Measurements from ENCODE around the gene TP73.
A peak's percentile ranks its signal among the peaks of the same experiment; 100 is the strongest.
"Not testable (repeated sequence)": the region's sequence is repeated elsewhere in the genome, so short reads cannot be mapped to it uniquely, and the experiment has no call there.

The TP73 gene

DNA sequence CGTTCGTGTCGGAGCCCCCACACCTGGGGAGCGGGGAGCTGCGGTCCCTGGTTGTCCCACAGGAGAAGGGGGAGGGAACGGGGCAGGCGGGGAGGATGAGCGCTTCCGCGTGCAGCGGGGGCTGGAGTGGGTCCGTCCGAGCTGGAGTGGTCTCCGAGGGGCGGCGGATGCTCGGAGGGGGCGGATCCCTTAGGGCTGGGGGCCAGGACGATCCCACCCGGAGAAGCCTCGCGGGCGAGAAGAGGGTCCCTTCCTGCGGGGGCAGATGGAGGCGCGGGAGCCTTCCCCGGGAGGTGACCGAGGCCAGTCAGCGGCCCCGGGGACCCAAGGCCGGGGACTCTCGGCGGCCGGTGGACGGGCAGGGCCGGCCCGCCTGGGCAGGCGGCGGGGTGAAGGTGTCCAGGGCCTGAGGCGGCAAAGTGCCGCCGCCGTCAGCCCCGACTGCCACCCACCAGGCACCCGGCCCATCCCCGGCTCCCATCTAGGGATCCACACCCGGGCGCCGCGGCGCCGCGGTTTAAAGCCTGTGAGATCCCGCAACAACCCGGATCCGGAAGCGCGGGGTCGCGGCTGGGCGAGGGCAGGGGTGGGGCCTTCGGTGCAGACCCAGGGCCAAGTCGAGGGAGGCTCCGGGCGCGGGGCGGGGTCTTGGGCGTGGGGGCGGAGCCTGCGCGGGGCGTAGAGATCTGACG lies 94.7 kb downstream of the TP73 start:
- peak; percentile 84 for DNase-seq

GRCh38 chr1:3747522-3747848 lies 95.2 kb downstream of the TP73 start:
- DNase-seq: no peak

DNA sequence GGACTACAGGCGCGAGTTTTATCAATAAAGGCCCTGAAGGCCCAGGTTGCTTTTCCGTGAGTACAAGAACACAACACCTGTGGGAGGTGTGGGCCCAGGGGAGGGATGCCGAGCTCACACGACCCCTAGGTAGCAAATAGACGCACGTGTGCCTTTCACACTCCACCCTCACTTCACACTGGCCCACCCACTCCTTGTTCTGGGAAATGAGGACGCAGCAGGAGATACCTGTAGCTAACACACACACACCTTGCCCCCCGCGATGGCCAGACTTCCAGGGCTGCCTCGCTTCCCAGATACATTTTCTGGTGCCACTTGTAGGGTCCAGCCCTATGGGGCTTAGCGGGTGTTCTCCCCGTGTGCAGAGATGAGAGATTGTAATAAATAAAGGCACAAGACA lies 95.6 kb downstream of the TP73 start:
- no peak for DNase-seq

DNA sequence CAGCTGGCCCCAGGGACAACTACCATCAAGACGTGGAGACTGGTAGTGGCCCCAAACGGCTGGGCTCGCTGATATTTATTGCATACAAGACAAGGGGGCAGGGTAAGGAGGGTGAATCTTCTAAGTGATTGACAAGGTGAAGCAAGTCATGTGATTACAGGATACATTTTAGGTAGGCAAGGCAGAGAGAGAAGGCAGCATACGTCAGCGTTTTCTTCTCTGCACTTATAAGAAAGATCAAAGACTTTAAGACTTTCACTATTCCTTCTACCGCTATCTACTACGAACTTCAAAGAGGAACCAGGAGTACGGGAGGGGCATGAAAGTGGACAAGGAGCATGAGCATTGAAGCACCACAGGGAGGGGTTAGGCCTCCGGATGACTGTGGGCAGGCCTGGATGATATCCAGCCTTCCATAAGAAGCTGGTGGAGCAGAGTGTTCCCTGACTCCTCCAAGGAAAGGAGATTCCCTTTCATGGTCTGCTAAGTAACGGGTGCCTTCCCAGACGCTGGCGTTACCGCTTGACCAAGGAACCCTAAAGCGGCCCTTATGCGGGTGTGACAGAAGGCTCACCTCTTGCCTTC lies 96.1 kb downstream of the TP73 start:
- not testable (repeated sequence) for DNase-seq

DNA sequence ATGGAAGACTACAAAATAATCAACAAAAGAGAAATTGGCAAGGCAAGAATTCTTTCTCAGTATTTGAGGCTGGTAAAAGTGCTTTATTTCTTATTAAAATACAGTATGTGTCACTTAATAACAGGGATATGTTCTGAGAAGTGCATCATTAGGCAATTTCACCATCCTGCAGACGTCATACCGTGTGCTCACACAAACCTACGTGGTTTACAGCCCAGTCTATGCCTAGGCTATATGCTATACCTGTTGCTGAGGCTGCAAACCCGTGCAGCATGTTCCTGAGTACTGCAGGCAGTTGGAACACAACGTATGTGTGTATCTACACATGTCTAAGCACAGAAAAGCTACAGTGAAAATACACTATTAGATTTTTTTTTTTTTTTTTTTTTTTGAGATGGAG lies 97.2 kb downstream of the TP73 start:
- DNase-seq: no peak

DNA sequence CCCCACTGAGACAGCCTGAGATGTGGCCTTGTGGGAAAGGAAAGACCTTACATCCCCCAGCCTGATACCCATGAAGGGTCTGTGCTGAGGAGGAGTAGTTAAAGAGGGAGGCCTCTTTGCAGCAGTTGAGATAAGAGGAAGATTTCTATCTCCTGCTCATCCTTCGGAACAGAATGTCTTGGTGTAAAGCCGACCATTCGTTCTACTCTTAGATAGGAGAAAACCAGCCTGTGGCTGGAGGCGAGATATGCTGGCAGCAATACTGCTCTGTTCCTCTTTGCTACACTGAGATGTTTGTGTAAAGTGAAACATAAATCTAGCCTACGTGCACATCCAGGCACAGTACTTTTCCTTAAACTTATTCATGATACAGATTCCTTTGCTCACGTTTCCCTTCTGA lies 98.4 kb downstream of the TP73 start:
- DNase-seq: no peak

DNA sequence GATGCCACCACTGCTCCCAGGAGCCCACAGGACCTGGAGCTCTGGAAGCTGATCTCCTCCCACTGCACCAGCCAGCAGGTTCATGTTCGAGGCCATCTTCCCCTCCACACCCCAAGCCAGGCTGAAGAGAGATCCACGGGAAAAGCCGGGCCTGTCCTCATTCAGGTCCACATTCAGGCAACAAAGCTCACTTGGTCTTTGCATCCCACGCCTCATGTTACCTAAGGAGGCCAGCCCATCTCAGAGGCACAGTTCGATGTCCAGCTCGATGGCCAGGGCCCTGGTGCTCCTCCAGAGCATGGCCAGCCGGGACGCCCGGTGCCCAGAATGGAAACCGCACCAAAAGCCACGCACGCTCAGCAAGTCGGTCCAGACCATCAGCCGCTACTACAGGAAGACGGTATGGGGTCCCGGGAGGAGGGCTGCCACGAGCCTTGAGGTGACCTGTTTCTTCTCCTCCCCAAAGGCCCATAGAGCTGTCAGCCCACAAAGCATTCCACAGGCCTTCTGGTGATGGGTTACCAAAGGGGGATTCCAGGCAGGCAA lies 100.2 kb downstream of the TP73 start, which contains the start of gene CCDC27:
Gene CCDC27, plus strand, starts transcription at position 51 of the 546 bp plus-strand sequence. Its CDS starts 32 bp downstream, at position 83.
- no peak for DNase-seq

DNA sequence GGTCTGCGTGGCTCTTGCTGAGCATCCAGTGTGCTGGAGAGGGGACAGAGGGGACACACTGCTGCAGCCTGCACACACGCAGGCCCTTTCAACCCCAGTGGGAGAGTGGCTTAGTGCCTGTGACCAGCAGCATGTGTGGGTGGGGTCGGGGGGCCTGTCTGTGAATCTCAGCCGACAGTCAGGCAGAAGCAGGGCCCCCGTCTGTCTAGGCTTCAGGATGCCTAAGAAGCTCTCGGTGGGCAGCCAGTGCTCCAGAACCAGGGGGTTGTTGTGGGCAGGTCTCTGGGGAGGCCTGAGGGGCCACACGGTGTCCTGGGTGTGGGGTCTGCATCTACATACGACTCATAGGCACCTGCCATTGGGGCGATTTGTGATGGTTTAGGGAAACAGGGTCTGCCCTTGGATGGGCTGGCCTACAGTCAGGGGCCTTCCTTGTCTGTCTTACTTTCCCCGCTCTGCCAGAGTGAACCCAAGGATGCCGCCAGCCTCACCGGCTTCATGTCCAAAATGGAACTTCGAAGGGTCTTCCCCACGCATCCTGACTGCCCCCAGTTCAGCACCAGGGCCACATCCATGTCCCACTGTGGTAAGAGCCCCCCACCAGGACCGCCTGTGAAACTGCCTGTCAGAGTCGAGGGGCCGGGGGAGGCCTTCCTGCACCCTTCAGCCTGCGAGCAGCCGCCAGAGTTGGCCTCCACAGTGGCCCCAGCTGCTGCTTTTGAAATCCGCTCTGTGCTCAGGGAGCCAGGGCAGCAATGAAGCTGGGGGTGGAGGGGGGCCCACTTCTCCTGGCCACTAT lies 101.5 kb downstream of the TP73 start:
- no peak for DNase-seq

- DNase-seq: no peak
These were observed 104.1 kb downstream of the TP73 start for GRCh38 chr1:3756394-3756793.

DNA sequence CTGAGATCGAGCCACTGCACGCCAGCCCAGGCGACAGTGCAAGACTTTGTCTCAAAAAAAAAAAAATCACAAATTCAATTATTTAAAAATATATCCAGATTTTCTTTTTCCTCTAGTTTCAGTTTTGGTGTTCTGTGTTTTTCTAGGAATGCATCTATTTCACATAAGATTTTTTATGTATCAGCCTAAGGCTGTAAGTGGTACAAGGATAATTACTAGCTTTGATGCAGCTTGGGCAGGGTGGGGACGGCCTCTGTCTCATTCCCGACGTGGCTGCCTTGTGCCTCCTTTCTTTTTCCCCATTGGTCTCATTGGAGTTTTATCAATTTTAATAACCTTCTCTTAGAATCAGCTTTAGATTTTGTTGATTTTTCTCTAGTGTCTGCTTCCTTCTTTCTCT lies 106.8 kb downstream of the TP73 start:
- DNase-seq: no peak

- DNase-seq: no peak
These were observed 107.5 kb downstream of the TP73 start for GRCh38 chr1:3759796-3760195.

GRCh38 chr1:3761296-3762010 lies 109.1 kb downstream of the TP73 start:
- DNase-seq: no peak

DNA sequence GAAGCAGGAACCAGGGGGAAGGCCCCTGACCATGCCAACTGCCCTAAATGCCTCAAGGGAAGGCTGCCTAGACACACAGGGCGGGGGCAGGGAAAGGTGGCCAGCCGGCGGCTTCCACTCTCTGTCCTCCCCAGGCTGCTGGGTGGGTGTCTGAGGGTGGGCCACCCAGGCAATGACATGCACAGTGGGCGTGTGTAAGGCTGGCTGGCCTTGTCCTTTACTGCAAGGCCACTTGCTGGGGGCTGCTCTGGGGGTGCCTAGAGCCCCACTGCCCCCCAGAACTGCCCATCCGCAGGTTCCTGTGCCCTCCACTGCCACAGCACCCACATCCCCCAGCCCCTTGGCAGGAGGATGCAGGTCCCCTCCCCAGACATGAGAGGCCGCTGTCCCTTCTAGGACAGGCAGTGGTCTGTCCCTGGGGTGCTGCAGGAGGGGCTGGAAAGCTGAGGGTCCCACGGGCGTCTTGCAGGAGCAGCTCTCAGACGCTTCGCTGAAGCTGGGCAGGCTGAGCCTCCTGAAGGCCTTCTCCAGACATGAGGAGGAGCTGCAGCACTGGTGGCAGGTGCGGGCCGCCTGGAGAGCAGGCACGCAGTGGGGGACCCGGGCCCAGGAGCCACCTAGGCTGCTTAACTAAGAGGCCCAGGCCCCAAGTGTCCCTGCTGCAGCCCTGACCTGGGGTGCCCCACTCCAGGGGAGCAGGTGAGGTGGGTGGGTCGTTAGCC lies 110.0 kb downstream of the TP73 start:
- no peak for DNase-seq

- DNase-seq: no peak
These were observed 110.5 kb downstream of the TP73 start for GRCh38 chr1:3762873-3763228.

GRCh38 chr1:3763351-3764125 lies 111.2 kb downstream of the TP73 start:
- DNase-seq: no peak

- no peak for DNase-seq
These were observed 115.1 kb downstream of the TP73 start for GRCh38 chr1:3767328-3767925.

DNA sequence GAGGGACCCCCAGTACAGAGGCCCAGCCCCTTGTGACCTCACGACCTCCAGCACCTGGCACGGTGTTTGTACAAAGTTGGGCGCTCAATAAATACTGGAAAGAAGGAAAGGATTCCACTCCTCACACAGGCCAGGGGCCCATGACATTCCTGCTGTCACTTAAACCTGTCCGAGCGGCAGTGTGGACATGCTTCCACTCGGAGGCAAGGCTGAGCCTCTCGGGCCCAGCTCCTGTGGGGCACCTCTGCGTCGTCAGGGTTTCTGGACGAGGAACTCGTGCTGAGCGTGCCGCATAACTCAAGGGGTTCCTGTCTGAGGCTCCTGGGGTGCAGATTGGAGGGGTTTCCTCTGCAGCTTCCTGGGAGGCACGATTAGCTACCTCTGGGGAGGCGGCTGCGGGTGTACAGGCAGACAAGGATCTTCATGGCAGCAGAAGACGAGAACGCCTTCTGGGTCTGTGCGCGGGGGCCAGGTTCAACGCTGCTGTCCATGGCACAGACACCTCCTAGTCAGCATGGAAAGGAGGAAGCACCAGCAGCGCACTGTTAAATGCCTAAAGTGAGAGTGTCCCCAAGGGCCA lies 116.6 kb downstream of the TP73 start:
- DNase-seq: no peak

- no peak for DNase-seq
These were observed 117.9 kb downstream of the TP73 start for GRCh38 chr1:3770047-3770765.

GRCh38 chr1:3771108-3772026 lies 119.1 kb downstream of the TP73 start:
- no peak for DNase-seq

All from stimulated activated naive CD4-positive, alpha-beta T cell treated with Interleukin-2 at 50 U/mL for 16 hours (primary cell).